ENCODE data around the gene GYG2. TPM values are rescaled to one million over a fixed set of nuclear protein-coding genes. Genes with fewer than 3 reads are reported as not detected.

Gene GYG2
- total and polyA plus RNA-seq, 8 donors, result 2.2 to 8.6 (median 4.9) TPM

GRCh38 chrX:2855761-2856160 is 27.0 kb downstream of the GYG2 start:
- intact Hi-C loops (cut with DNase I), result no loop called here
- FAIRE-seq (no peak), ATAC-seq (no peak), DNase-seq (no peak)
- no peaks in the 10 kb centered on the region for H3K9me3 ChIP-seq
- TF ChIP-seq CTCF (IDR thresholded peaks at IDR 0.05), result no peak
- no peak overlapping the region for H3K27ac ChIP-seq
- H3K4me3 ChIP-seq, result no peak overlapping the region
- WGBS, 2 donors, result 95 to 97% methylated on average over 2 of the region's 2 CpGs
- no peaks in the 10 kb centered on the region for H3K27me3 ChIP-seq
- H3K36me3 ChIP-seq, result no peaks in the 10 kb centered on the region
- H3K4me1 ChIP-seq, result no peaks in the 10 kb centered on the region

- H3K27ac ChIP-seq, result no peak overlapping the region
- no peak for ATAC-seq
- H3K4me1 ChIP-seq, result no peaks in the 10 kb centered on the region
- no peaks in the 10 kb centered on the region for H3K27me3 ChIP-seq
- no peak for FAIRE-seq
- no peak for DNase-seq
- H3K9me3 ChIP-seq, result no peaks in the 10 kb centered on the region
- no peaks in the 10 kb centered on the region for H3K36me3 ChIP-seq
- 88% methylated on average over 3 of the region's 3 CpGs for WGBS, 2 donors
- intact Hi-C loops (cut with DNase I), result no loop called here
- TF ChIP-seq CTCF (IDR thresholded peaks at IDR 0.05), result no peak
- no peak overlapping the region for H3K4me3 ChIP-seq
Observed at GRCh38 chrX:2857566-2857965, 28.8 kb downstream of the GYG2 start.

- WGBS, 2 donors, result 36 to 65% methylated on average over 1 of the region's 1 CpG
- intact Hi-C loops (cut with DNase I), result no loop called here
- peak; percentile 98 for FAIRE-seq
Observed at GRCh38 chrX:2859197-2859797, 30.6 kb downstream of the GYG2 start.

GRCh38 chrX:2862404-2862803 is 33.7 kb downstream of the GYG2 start:
- DNase-seq (no peak), ATAC-seq (no peak), FAIRE-seq (no peak)
- 84 to 90% methylated on average over 9 of the region's 9 CpGs for WGBS, 2 donors
- no peak overlapping the region for H3K27ac ChIP-seq
- no peaks in the 10 kb centered on the region for H3K9me3 ChIP-seq
- no peak for TF ChIP-seq CTCF (IDR thresholded peaks at IDR 0.05)
- no peaks in the 10 kb centered on the region for H3K4me1 ChIP-seq
- intact Hi-C loops (cut with DNase I), result no loop called here
- H3K4me3 ChIP-seq, result no peak overlapping the region
- H3K36me3 ChIP-seq, result no peaks in the 10 kb centered on the region
- no peaks in the 10 kb centered on the region for H3K27me3 ChIP-seq

More at GRCh38 chrX:2859197-2859797, 30.6 kb downstream of the GYG2 start:
- Histone ChIP-seq H3K4me3 (no peak overlapping the region), H3K4me1 (no peaks in the 10 kb centered on the region), H3K27ac (no peak overlapping the region), H3K36me3 (no peaks in the 10 kb centered on the region), H3K27me3 (no peaks in the 10 kb centered on the region), H3K9me3 (no peaks in the 10 kb centered on the region)
- TF ChIP-seq CTCF (IDR thresholded peaks at IDR 0.05), result no peak
- ATAC-seq (no peak), DNase-seq (no peak)

GRCh38 chrX:2863646-2864045 is 34.9 kb downstream of the GYG2 start:
- H3K36me3 ChIP-seq, result no peaks in the 10 kb centered on the region
- no peaks in the 10 kb centered on the region for H3K9me3 ChIP-seq
- H3K4me1 ChIP-seq, result no peaks in the 10 kb centered on the region
- no peak overlapping the region for H3K27ac ChIP-seq
- intact Hi-C loops (cut with DNase I), result no loop called here
- H3K4me3 ChIP-seq, result no peak overlapping the region
- WGBS, 2 donors, result 78 to 85% methylated on average over 6 of the region's 6 CpGs
- no peak for DNase-seq
- H3K27me3 ChIP-seq, result no peaks in the 10 kb centered on the region
- TF ChIP-seq CTCF (IDR thresholded peaks at IDR 0.05), result no peak
- FAIRE-seq, result no peak
- ATAC-seq, result no peak
